HG02610 (cell line): ENCODE results near the gene TUBB6.

Experiments used
- ATAC-seq: cut with Tn5 transposase; IDR thresholded peaks from one replicate; pipeline ENCODE4 v1.9.1; 2021; ENCODE audit warnings: mild to moderate bottlenecking, moderate library complexity; ENCODE audit not compliant: unreplicated experiment

TUBB6 gene

GRCh38 chr18:12335503-12335902, 27.5 kb downstream of the TUBB6 start:
- ATAC-seq: no peak

GRCh38 chr18:12336171-12336613, 28.2 kb downstream of the TUBB6 start:
- ATAC-seq: no peak

- ATAC-seq: no peak
Measured at GRCh38 chr18:12336887-12337286, 28.8 kb downstream of the TUBB6 start.

DNA sequence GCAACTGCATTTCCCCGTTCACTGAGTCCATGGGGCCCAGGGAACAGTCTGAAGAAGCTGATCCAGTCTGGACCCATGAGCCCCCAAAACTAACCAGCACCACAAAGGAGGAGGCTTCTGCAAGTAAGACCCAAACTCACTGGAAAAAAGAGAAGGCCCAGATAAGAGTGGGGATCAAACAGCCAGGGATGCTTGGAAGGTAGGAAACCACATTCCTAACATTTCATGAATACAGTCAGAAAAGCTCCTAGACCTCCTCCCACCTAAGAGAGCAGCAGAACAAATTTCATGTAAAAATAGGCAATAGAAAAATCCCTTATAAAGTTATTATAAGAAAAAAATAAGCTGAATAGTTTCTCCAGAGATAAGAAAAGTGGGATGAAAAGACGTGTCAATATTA, 30.3 kb downstream of the TUBB6 start:
- no peak for ATAC-seq

DNA sequence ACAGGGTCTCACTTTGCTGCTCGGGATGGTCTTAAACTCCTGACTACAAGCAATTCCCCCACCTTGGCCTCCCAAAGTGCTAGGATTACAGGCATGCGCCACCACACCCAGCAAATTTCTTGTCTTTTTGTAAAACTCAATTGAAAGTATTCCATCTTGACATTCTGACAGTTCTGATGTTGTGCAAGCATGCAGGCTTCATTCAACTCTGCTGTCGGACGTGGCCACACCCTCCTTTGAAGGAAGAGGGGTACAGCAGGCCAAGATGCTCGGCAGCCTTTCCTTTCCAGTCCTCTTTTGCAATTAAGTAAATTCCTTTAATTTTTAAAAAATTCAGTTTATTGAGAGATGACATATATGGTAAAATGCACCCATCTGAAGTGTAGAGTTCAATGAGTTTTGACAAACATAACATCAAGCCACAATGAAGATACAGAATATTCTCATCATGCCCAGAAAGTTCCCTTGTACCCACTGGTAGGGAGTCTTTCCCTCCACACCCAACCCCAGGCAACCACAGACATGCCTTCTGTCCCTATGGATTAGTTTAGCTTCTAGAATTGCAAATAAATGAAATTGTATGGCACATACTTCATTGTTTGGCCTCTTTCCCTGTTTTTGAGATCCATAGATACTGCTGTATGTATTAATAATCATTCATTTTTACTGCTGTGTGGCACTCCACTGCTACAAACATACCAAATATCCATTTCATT, 33.1 kb downstream of the TUBB6 start:
- ATAC-seq: no peak

- no peak for ATAC-seq
Measured at GRCh38 chr18:12342661-12343060, 34.6 kb downstream of the TUBB6 start.

- ATAC-seq: no peak
Measured at GRCh38 chr18:12345491-12346239, 37.6 kb downstream of the TUBB6 start.

DNA sequence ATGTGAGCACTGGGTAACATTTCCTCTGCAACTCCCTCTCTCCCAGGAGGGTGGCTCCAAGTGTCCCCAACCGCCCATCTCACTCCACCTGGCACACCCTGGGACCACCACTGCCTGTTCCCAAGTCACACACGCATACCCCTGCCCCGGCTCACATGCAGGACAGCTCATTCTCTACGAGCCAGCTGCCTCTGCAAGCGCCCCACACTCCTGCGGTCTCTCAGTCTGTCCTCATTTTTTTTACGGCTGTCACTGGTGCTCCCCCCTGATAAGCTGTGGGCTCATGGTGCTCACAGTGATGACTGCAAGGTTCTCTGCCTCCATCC, 38.2 kb downstream of the TUBB6 start:
- no peak for ATAC-seq

DNA sequence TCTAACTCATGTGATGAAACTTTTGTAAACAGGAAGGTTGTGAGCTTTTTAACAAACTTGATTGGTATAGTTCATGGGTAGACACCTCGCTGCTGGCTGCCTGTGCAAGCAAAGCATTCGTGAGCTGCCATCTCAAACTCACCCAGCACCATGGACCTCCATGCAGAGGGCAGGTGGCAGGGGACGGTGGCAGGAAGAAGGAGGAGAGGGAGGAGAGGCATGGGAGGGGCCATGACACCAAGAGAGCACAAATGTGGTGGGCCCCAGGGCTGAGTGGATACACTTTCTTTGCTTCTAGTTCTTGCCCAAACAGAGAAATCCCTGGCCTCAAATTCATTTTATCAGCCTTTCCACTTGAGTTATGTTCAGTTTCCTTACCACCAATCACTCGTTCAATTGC, 39.9 kb downstream of the TUBB6 start:
- ATAC-seq: no peak

DNA sequence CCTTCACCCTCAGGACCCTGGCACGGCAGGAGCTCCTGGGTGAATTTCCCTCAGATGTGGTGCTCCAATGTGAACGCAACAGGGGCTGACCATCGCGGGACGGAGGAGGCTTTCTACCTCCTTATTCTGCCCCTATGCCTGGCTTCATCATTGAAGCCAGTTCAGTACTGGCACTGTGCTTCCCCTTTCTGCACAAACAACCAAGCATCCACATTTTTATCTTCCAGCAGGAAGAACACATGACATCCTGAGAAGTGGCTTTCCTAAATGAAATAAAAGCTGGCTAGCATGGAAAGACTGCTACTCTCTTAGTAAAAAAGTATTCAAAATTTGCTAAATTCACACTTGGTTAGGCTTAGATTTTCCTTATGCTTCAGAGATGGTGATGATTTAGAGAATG, 44.1 kb downstream of the TUBB6 start:
- no peak for ATAC-seq

- peak; percentile 38 for ATAC-seq
Measured at GRCh38 chr18:12359515-12359927, 51.5 kb downstream of the TUBB6 start.

DNA sequence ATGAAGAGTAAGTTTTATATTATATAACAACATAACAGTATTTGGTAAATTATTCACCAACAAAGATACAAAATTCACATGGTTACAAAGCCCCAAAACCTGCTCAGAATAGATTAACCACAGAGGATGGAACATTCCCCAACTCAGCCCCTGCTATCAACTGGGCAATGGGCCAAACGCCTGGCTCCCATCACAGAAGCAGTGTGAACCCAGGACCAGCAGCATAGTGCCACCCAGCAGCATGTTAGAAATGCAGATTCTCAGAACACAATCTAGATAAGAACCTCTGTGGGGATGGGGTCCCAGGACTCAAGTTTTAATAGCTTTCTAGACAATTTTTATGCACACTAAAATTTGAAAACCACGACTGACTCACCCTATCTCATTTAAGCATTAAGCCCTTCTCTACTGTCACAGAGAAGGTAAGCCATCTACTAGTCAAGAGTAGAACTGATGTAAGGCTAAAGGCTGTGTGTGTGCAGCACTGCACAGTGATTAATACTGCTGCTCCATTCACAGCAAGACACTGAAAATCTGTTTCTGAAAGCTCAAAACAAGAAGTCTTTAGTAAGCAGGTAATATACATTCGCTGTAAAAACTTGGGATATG, 53.8 kb downstream of the TUBB6 start:
- no peak for ATAC-seq

GRCh38 chr18:12362473-12363174, 54.6 kb downstream of the TUBB6 start:
- no peak for ATAC-seq

DNA sequence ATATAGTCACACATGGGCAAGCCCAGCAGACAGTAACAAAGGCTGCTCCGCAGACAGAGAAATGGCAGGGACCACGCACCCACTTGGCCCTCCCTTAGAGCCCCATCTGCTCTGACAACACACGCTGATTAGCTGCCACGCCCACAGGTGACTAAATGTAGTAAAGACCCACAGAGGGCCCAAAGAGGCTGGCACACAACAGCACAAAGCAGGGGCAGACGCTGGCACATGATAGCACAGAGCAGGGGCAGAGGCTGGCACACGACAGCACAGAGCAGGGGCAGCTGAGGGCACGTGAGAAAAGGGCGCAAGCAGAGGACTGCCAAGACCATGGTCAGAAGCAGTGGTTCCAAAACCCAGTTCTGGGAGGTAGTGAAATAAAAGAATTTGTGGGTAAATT, 58.3 kb downstream of the TUBB6 start:
- no peak for ATAC-seq

DNA sequence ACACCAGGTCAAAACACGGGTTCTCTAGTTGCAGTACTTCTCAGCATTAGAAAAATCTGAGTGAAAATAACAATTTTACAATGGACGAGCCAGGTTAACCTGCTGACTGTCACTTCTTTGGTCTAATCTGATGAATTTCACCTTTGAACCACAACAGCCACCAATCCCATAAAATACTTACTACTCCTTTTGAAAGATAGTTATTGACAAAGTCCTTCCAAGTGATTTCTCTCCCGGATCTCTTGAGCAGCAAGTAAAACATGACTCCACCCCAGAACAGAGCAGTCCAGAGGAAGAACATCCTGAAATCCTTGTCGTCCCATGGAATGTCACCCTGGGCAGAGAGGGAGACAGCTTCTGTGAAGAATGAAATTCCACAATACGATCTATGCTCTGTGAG, 58.7 kb downstream of the TUBB6 start:
- ATAC-seq: no peak

DNA sequence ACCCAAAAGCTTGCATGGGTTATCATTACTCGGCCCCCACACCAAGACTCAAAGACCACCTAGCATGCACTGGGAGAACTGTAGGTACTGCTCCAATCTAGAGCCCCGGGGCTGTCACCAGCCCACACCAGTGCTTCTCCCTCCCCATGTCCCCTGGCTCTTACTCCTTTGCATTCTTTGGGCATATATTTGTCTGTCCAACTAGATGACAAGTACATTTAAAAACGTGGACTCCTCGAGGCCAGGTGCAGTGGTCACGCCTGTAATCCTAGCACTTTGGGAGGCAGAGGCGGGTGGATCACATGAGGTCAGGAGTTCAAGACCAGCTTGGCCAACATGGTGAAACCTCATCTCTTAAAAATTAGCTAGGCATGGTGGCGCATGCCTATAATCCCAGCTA, 61.2 kb downstream of the TUBB6 start:
- no peak for ATAC-seq

DNA sequence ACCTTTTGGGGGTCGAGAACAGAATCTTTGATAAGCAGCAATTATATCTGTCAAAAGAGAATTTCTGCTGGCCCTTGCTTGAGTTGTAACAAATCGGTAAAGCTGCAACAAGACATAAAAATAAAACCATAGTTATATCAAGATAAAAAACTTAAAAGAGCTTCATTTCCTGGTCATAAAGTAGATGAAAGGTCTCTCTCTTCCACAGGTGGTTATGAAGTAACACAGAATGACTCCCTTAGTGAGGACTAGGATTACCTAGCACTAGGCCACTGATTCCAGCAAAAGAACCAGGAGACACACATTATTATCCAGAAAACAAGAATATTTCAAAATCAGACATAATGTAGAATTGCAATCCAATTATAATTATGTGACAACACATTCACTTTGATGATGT, 63.5 kb downstream of the TUBB6 start:
- ATAC-seq: no peak

- no peak for ATAC-seq
Measured at GRCh38 chr18:12372406-12372805, 64.4 kb downstream of the TUBB6 start.

DNA sequence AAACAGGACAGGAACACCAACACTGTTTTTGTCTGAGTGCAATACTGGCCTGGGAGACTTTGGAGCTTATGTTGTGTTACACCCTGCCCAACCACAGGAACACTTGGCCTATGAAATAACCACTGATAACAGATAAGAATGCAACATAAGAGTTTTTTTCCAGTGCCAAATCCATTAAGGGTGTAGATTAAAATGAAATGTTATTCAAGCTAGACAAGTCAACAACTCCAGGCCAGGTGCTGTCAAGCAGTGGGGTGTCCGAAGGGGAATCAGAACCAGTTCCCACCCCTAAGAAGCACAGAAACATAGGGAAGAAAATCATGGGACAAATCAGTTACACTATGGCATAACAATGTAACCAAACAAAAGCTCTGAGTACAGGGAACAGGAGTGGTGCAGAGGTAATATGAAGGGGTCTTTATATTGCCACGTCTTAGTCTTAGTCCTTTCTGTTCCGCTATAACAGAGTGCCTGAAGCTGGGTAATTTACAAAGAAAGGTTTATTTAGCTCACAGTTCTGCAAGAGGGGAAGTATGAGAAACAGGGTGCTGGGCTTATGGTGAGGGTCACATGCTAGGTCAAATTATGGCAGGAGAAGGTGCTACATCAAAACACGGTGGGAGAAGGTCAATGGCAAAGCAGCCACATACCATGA, 65.2 kb downstream of the TUBB6 start:
- ATAC-seq: no peak

GRCh38 chr18:12373771-12374116, 65.7 kb downstream of the TUBB6 start:
- no peak for ATAC-seq

DNA sequence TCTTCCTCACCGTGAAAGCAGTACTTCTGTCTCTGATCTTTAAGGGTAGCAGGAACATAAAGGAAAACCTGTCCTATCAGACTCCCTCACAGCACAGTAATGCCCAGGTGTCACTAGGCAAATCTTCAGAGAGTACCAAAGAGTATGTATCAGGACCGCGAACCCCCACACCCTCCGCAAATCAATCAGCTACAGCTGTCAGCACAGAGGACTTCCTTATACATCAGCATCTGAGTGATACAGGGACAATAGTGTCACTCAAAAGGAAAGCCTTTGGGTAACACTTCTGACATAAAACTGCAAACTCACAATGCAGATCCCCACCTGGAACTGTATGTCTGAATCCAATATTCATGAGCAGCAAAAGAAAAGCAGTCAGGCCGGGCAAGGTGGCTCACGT, 66.4 kb downstream of the TUBB6 start:
- ATAC-seq: no peak
